OCI-LY7 (cell line): ENCODE results near the gene TRMT44.

Source experiments
- EZH2phosphoT487 ChIP-seq: fragments of 200-600 bp; sonication (generic); IDR thresholded peaks from 2 replicates; pipeline ENCODE4 v1.6.1; 2018; ENCODE audit warnings: low read depth, borderline replicate concordance, mild to moderate bottlenecking, mixed run types, antibody characterized with exemption, low read length, moderate library complexity, mixed read lengths
- TF ChIP-seq, protein P1 (sequence below): fragments of 200-600 bp; sonication (generic); conservative IDR thresholded peaks from 2 replicates; pipeline ENCODE4 v1.5.1; 2014; ENCODE audit warnings: mild to moderate bottlenecking, antibody characterized with exemption, low read length, moderate library complexity, mixed read lengths

DNA sequence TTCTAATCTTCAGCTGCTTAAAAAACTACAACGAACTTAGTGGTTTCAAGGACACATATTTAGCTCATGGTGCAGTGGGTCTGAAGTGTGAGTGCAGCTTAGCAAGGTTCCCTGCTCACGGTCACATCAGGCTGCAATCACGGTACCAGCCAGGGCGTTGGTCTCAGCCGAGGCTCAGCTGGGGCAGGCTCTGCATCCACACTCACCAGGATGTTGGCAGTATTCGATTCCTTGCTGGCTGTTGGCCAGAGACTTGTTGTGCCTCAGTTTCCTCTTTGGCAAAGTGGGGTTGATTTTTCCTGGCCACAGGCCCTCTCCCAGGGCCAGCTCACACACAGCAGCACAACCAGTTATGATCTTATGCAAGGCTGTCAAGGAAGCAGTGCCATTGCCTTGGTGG is 61.8 kb downstream of the TRMT44 start:
- TF ChIP-seq, protein P1, sequence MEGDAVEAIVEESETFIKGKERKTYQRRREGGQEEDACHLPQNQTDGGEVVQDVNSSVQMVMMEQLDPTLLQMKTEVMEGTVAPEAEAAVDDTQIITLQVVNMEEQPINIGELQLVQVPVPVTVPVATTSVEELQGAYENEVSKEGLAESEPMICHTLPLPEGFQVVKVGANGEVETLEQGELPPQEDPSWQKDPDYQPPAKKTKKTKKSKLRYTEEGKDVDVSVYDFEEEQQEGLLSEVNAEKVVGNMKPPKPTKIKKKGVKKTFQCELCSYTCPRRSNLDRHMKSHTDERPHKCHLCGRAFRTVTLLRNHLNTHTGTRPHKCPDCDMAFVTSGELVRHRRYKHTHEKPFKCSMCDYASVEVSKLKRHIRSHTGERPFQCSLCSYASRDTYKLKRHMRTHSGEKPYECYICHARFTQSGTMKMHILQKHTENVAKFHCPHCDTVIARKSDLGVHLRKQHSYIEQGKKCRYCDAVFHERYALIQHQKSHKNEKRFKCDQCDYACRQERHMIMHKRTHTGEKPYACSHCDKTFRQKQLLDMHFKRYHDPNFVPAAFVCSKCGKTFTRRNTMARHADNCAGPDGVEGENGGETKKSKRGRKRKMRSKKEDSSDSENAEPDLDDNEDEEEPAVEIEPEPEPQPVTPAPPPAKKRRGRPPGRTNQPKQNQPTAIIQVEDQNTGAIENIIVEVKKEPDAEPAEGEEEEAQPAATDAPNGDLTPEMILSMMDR, result no peak
- TF ChIP-seq EZH2phosphoT487, result no peak
